Measurements from ENCODE around the gene TSPAN5. TPM values are rescaled to one million over a fixed set of nuclear protein-coding genes. Genes with fewer than 3 reads are reported as not detected.

The TSPAN5 gene
- total RNA-seq, 4 donors from 2014 or later: 14.5 to 33.4 (median 17.0) TPM

DNA sequence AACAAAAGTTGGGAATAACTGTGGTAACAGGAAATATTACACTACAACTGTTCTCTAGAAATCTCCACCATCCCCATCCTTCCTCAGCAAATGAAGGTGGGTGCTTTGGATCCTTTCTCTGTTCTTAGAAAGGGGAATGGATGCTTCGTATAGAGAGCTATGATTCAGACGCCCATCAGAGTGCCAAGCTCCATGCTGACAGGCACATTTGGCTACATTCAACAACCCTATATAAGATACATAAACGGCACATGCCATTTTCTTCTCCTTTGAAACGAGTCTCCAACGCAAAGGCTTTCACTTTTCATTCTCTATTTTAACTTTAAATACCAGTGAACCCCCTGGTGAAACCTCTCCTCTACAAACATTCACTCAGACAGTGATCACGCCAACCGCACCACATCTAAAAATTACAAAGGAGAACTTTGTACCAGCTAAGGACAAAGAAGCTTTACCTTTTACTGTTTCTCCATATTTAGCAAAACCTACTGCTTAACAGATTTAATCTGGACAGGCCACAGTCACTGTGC, 172.5 kb downstream of the TSPAN5 start:
- DNase-seq (ENCODE audit: low spot score in 2 of 2): no peak
- Histone ChIP-seq H3K27ac (no peak overlapping the region), H3K4me1 (no peaks in the 10 kb centered on the region), H3K36me3 (no peaks in the 10 kb centered on the region), H3K27me3 (no peaks in the 10 kb centered on the region), H3K4me3 (no peak overlapping the region), H3K9me3 (no peaks in the 10 kb centered on the region)
- WGBS: 91% methylated on average over 7 of the region's 7 CpGs
- TF ChIP-seq EP300 (IDR thresholded peaks at IDR 0.05) (no peak), POLR2A (IDR thresholded peaks at IDR 0.05) (no peak), POLR2AphosphoS5 (IDR thresholded peaks at IDR 0.05) (no peak)
- TF ChIP-seq, protein P1, sequence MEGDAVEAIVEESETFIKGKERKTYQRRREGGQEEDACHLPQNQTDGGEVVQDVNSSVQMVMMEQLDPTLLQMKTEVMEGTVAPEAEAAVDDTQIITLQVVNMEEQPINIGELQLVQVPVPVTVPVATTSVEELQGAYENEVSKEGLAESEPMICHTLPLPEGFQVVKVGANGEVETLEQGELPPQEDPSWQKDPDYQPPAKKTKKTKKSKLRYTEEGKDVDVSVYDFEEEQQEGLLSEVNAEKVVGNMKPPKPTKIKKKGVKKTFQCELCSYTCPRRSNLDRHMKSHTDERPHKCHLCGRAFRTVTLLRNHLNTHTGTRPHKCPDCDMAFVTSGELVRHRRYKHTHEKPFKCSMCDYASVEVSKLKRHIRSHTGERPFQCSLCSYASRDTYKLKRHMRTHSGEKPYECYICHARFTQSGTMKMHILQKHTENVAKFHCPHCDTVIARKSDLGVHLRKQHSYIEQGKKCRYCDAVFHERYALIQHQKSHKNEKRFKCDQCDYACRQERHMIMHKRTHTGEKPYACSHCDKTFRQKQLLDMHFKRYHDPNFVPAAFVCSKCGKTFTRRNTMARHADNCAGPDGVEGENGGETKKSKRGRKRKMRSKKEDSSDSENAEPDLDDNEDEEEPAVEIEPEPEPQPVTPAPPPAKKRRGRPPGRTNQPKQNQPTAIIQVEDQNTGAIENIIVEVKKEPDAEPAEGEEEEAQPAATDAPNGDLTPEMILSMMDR (IDR thresholded peaks at IDR 0.05): no peak

DNA sequence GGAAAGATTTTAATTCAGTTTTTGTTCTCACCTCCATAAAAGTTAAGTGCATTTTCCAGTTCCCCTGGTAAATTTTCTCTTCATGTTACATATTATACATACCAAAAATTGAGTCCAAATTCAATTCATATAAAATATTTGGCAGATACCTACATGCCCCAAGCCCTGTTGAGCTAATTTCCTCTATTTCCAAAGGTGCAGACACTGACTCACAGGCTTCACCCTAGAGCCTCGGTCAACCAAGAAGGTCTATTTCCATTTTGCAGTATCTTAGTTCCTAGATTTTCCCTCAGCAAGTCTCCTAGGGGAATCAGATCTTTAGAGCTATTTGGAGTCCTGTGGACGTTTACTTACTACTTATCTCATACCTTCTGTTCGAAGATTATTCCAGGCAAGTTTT, 174.4 kb downstream of the TSPAN5 start:
- TF ChIP-seq POLR2A (IDR thresholded peaks at IDR 0.05): no peak
- TF ChIP-seq, protein P1 (IDR thresholded peaks at IDR 0.05): no peak
- TF ChIP-seq EP300 (IDR thresholded peaks at IDR 0.05): no peak
- no peak for TF ChIP-seq POLR2AphosphoS5 (IDR thresholded peaks at IDR 0.05)
- no peaks in the 10 kb centered on the region for H3K4me1 ChIP-seq

DNA sequence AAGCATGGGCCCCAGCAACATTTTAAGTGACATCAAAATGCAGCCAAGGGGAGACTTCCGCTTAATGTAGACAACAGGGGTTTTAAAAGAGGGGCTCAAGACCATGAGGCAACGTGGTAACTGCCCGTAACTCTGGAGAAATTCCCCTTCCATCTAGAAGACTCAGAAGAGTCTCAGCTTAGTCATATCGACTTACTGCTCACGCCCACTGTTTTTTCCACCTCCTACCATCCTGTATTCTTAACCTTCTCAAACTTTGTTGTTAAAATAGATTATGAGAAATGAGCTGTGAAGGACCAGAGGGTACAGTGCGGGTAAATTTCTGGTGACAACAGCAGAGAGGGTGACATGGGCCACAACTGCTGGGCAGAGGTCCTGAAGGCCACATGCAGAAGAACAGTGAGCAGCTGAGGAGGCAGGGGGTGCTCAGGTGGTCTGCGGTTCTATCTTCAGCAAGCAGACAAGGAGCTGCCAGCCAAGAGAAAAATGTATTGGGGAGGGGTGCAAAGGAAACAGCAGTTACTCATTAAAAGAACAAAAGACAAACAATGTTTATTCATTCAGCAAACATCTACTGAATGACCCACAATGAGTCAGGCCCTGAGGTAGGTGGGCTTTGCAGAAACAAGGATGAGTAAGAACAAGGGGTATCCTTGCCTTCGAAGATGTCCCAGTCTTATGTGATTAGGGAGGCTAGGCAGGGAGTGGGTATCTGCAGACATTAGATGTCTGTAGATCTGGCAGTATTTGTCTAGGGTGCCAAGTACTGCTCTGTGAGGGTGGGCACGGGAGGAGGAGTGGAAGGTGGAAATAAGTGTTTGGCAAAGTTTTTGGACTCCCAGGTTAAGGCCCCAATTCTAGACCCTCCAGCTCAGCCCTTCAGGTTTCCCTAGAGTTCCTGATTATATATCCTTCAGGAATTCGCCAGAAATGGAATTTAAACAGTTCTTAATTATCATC, 175.3 kb downstream of the TSPAN5 start:
- TF ChIP-seq EP300 (IDR thresholded peaks at IDR 0.05): no peak
- no peak for TF ChIP-seq POLR2A (IDR thresholded peaks at IDR 0.05)
- TF ChIP-seq POLR2AphosphoS5 (IDR thresholded peaks at IDR 0.05): no peak
- TF ChIP-seq, protein P1 (IDR thresholded peaks at IDR 0.05): no peak
- no peaks in the 10 kb centered on the region for H3K9me3 ChIP-seq
- DNase-seq (ENCODE audit: low spot score in 2 of 2): no peak
- H3K4me1 ChIP-seq: no peaks in the 10 kb centered on the region
- no peaks in the 10 kb centered on the region for H3K36me3 ChIP-seq
- no peak overlapping the region for H3K27ac ChIP-seq
- no peaks in the 10 kb centered on the region for H3K27me3 ChIP-seq
- WGBS: 92% methylated on average over 10 of the region's 10 CpGs
- H3K4me3 ChIP-seq: no peak overlapping the region

More for the DNA sequence above, 174.4 kb downstream of the TSPAN5 start:
- H3K27ac ChIP-seq: no peak overlapping the region
- H3K36me3 ChIP-seq: no peaks in the 10 kb centered on the region
- no peak overlapping the region for H3K4me3 ChIP-seq
- no peaks in the 10 kb centered on the region for H3K27me3 ChIP-seq
- DNase-seq (ENCODE audit: low spot score in 2 of 2): no peak
- no peaks in the 10 kb centered on the region for H3K9me3 ChIP-seq
- 77% methylated on average over 3 of the region's 3 CpGs for WGBS

DNA sequence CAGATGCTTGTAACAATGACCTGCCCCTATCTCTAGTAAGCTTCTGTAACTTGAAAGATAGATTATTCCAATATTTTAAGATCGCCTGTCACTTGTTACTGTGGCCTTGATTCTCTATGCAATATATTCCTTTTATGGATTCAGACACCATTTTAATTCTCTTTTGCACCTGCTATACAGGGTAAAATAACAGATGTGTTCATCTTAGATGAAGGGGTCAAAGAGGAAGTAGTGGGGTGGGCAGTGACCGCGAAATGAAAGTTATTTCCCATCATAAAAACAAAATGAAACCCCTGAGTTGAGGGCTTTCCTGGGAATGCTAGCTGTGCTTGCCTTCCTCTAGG, 175.9 kb downstream of the TSPAN5 start:
- no peak overlapping the region for H3K4me3 ChIP-seq
- no peak for DNase-seq (ENCODE audit: low spot score in 2 of 2)
- 86% methylated on average over 3 of the region's 3 CpGs for WGBS
- no peaks in the 10 kb centered on the region for H3K4me1 ChIP-seq
- H3K27me3 ChIP-seq: no peaks in the 10 kb centered on the region
- TF ChIP-seq POLR2A (IDR thresholded peaks at IDR 0.05) (no peak), POLR2AphosphoS5 (IDR thresholded peaks at IDR 0.05) (no peak), EP300 (IDR thresholded peaks at IDR 0.05) (no peak)
- TF ChIP-seq, protein P1 (IDR thresholded peaks at IDR 0.05): no peak
- no peaks in the 10 kb centered on the region for H3K9me3 ChIP-seq
- H3K36me3 ChIP-seq: no peaks in the 10 kb centered on the region
- H3K27ac ChIP-seq: no peak overlapping the region

DNA sequence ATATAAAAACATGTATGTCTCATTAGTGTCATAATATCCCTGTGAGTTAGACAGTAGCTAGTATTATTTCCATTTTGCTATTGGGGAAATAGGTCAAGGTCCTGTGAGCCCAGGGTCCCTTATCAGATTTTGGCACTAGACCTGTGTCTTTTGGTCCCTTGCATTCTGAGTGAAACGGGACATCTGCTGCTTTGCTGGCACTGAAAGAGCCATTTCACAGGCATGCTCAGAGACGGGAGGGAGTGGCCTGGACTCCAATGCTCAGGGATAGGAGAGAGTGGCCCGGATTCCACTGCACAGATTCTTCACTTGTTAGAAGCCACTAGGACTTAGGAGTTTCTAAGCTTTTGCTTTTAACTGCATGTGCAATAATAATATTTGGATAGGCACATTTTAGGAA, 177.2 kb downstream of the TSPAN5 start:
- Histone ChIP-seq H3K27ac (no peak overlapping the region), H3K36me3 (peaks cover 3% of the 10 kb centered on the region), H3K27me3 (no peaks in the 10 kb centered on the region), H3K4me3 (no peak overlapping the region), H3K9me3 (no peaks in the 10 kb centered on the region), H3K4me1 (no peaks in the 10 kb centered on the region)
- no peak for DNase-seq (ENCODE audit: low spot score in 2 of 2)
- TF ChIP-seq, protein P1 (IDR thresholded peaks at IDR 0.05): no peak
- TF ChIP-seq POLR2AphosphoS5 (IDR thresholded peaks at IDR 0.05): no peak
- WGBS: 60% methylated on average over 3 of the region's 3 CpGs

Measured in suprapubic skin (tissue), 4 donors.